H7 (cell line): Measurements from ENCODE around the gene KRTAP5-10. TPM values are rescaled to one million over a fixed set of nuclear protein-coding genes. Genes with fewer than 3 reads are reported as not detected.
"Not testable (repeated sequence)": the region's sequence is repeated elsewhere in the genome, so short reads cannot be mapped to it uniquely, and the experiment has no call there.

Experiments
- DNase-seq: peaks from one replicate; pipeline ENCODE4 v3.0.0; 2012
- H3K27me3 ChIP-seq: 2 replicates; pipeline ENCODE4 v1.6.0; 2011; ENCODE audit warnings: mild to moderate bottlenecking, low read length; ENCODE audit not compliant: control insufficient read depth, insufficient read depth
- H3K36me3 ChIP-seq: replicated peaks from 2 replicates; pipeline ENCODE4 v1.5.1; 2011; ENCODE audit warnings: low read length; ENCODE audit not compliant: control insufficient read depth, insufficient read depth
- H3K4me3 ChIP-seq: 2 replicates; pipeline ENCODE4 v1.5.1; 2011; ENCODE audit warnings: low read depth, mild to moderate bottlenecking, control low read depth, low read length, moderate library complexity; ENCODE audit not compliant: insufficient read depth
- total RNA-seq: library from RNA; depleted of rRNA; stranded (reverse); fragments of >200 nt; shearing (Covaris generic); gene quantifications from 2 replicates; pipeline ENCODE4 v1.2.3, GENCODE V29; 2014

Gene KRTAP5-10
- total RNA-seq, 1 experiment from 2014 or later = 0.14 TPM

GRCh38 chr11:71537977-71538665, 27.2 kb upstream of the KRTAP5-10 start, which contains the start of gene KRTAP5-8:
TSS of gene KRTAP5-8 (plus strand) at chr11:71538025. CDS start at chr11:71538056, 31 bp downstream.
- not testable (repeated sequence) for H3K4me3 ChIP-seq

GRCh38 chr11:71538666-71538990, 26.7 kb upstream of the KRTAP5-10 start:
- H3K36me3 ChIP-seq = no peaks in the 10 kb centered on the region
- H3K4me3 ChIP-seq = no peak overlapping the region
- no peak for DNase-seq
- no peaks in the 10 kb centered on the region for H3K27me3 ChIP-seq

More at GRCh38 chr11:71537977-71538665, 27.2 kb upstream of the KRTAP5-10 start, which contains the start of gene KRTAP5-8:
- H3K27me3 ChIP-seq, H3K36me3 ChIP-seq, DNase-seq: not testable (repeated sequence)

GRCh38 chr11:71539017-71539416, 26.3 kb upstream of the KRTAP5-10 start:
- no peaks in the 10 kb centered on the region for H3K36me3 ChIP-seq
- no peak overlapping the region for H3K4me3 ChIP-seq
- DNase-seq = no peak
- no peaks in the 10 kb centered on the region for H3K27me3 ChIP-seq

GRCh38 chr11:71539971-71540370, 25.4 kb upstream of the KRTAP5-10 start:
- DNase-seq, H3K36me3 ChIP-seq, H3K4me3 ChIP-seq, H3K27me3 ChIP-seq: not testable (repeated sequence)

- H3K4me3 ChIP-seq, DNase-seq, H3K36me3 ChIP-seq, H3K27me3 ChIP-seq: not testable (repeated sequence)
Observed at GRCh38 chr11:71540521-71541304, 24.6 kb upstream of the KRTAP5-10 start.

GRCh38 chr11:71542382-71542781, 23.0 kb upstream of the KRTAP5-10 start:
- DNase-seq = no peak
- Histone ChIP-seq H3K4me3 (no peak overlapping the region), H3K36me3 (no peaks in the 10 kb centered on the region), H3K27me3 (no peaks in the 10 kb centered on the region)

GRCh38 chr11:71542879-71543777, 22.2 kb upstream of the KRTAP5-10 start:
- Histone ChIP-seq H3K27me3 (no peaks in the 10 kb centered on the region), H3K36me3 (no peaks in the 10 kb centered on the region)
- no peak for DNase-seq

GRCh38 chr11:71543866-71544265, 21.5 kb upstream of the KRTAP5-10 start:
- H3K4me3 ChIP-seq = no peak overlapping the region
- no peaks in the 10 kb centered on the region for H3K27me3 ChIP-seq
- DNase-seq = no peak
- H3K36me3 ChIP-seq = no peaks in the 10 kb centered on the region

More at GRCh38 chr11:71542879-71543777, 22.2 kb upstream of the KRTAP5-10 start:
- H3K4me3 ChIP-seq = no peak overlapping the region

GRCh38 chr11:71544525-71545214, 20.7 kb upstream of the KRTAP5-10 start:
- H3K36me3 ChIP-seq = no peaks in the 10 kb centered on the region

GRCh38 chr11:71545405-71545966, 19.9 kb upstream of the KRTAP5-10 start:
- H3K27me3 ChIP-seq = no peaks in the 10 kb centered on the region
- DNase-seq = no peak
- H3K4me3 ChIP-seq = no peak overlapping the region
- no peaks in the 10 kb centered on the region for H3K36me3 ChIP-seq

More at GRCh38 chr11:71544525-71545214, 20.7 kb upstream of the KRTAP5-10 start:
- no peak for DNase-seq
- no peaks in the 10 kb centered on the region for H3K27me3 ChIP-seq
- H3K4me3 ChIP-seq = no peak overlapping the region

GRCh38 chr11:71548120-71548519, 17.2 kb upstream of the KRTAP5-10 start, which contains the start of gene KRTAP5-9:
TSS of gene KRTAP5-9 (plus strand) at chr11:71548420. CDS start at chr11:71548658, 238 bp downstream.
- Histone ChIP-seq H3K36me3 (no peaks in the 10 kb centered on the region), H3K27me3 (no peaks in the 10 kb centered on the region), H3K4me3 (no peak within 1 kb of the TSS)
- no peak for DNase-seq

- no peaks in the 10 kb centered on the region for H3K36me3 ChIP-seq
- DNase-seq = no peak
- H3K4me3 ChIP-seq = no peak overlapping the region
- H3K27me3 ChIP-seq = no peaks in the 10 kb centered on the region
Observed at GRCh38 chr11:71548716-71549151, 16.6 kb upstream of the KRTAP5-10 start.

GRCh38 chr11:71551711-71552110, 13.7 kb upstream of the KRTAP5-10 start:
- Histone ChIP-seq H3K27me3 (no peaks in the 10 kb centered on the region), H3K36me3 (no peaks in the 10 kb centered on the region), H3K4me3 (no peak overlapping the region)
- no peak for DNase-seq
